ENCODE data around the gene ORAI2. TPM values are rescaled to one million over a fixed set of nuclear protein-coding genes. Genes with fewer than 3 reads are reported as not detected.

ORAI2 gene
- total and polyA plus RNA-seq, 2 of the 13 experiments (the other 11 are each of a cell fraction or from before 2014, with no cell fraction given) = 3.0 to 6.0 TPM

DNA sequence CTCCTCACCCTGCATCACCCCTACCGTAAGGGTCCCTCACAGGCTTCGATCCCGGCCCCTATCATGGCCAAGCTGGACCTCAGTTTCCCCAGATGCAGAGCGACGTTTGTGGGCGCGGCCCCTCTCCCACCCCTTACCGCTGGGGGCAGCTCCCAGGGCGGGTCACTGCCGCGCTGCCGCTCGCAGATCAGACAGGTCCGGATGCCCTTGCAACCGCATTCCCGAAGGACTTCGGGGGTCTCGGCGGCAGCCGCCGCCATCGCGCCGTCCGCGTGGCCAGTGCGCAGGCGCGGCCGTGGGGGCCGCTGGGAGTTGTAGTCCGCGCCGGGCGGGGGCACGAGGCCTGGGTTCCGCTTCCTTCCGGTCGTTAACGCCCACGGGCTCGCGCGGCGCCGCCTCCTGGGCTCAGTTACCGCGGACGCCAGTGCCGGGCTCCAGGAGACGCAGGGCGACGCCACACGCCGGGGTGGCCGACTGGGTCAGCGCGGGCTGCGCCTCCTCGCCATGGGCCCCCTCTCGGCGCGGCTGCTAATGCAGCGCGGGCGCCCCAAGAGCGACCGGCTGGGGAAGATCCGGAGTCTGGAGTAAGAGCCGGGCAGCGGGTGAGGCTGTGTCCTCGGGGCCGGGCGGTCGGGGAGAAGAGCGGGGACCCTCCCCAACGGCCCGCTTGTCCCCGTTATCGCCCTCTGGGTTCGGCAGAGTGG lies 31.4 kb downstream of the ORAI2 start, which contains the start of the genes ALKBH4 and LRWD1 (continued):
- TF ChIP-seq AKNA (CRISPR knock-in tag; IDR thresholded peaks at IDR 0.05; ENCODE audit: borderline replicate concordance) (no peak), ZNF263 (CRISPR knock-in tag; IDR thresholded peaks at IDR 0.05) (no peak), GATAD2A (CRISPR knock-in tag; IDR thresholded peaks at IDR 0.05) (no peak), JUN (CRISPR knock-in tag; IDR thresholded peaks at IDR 0.05) (no peak), DNMT1 (CRISPR knock-in tag; IDR thresholded peaks at IDR 0.05) (peak; percentile 89; the same call in 1 of the 2 replicates), JARID2 (CRISPR knock-in tag; IDR thresholded peaks at IDR 0.05; ENCODE audit: insufficient replicate concordance) (no peak), TERF1 (CRISPR knock-in tag; IDR thresholded peaks at IDR 0.05) (no peak), GZF1 (CRISPR knock-in tag; IDR thresholded peaks at IDR 0.05) (no peak), ZNF530 (CRISPR knock-in tag; IDR thresholded peaks at IDR 0.05; ENCODE audit: low read depth) (no peak), ZNF720 (CRISPR knock-in tag; IDR thresholded peaks at IDR 0.05) (no peak), HMGXB4 (CRISPR knock-in tag; IDR thresholded peaks at IDR 0.05; ENCODE audit: borderline replicate concordance in 1 of 2, low read depth in 1 of 2) (peak; percentile 72 to 73; a peak in 3 of 4 replicates), PREB (CRISPR knock-in tag; IDR thresholded peaks at IDR 0.05) (no peak), JUNB (CRISPR knock-in tag; IDR thresholded peaks at IDR 0.05; ENCODE audit: borderline replicate concordance) (no peak), ZC3H4 (CRISPR knock-in tag; IDR thresholded peaks at IDR 0.05; ENCODE audit: borderline replicate concordance) (no peak), ZNF138 (CRISPR knock-in tag; IDR thresholded peaks at IDR 0.05; ENCODE audit: low read depth) (peak; percentile 47; the same call in 1 of the 2 replicates), ZNF326 (CRISPR knock-in tag; IDR thresholded peaks at IDR 0.05; ENCODE audit: borderline replicate concordance) (no peak), ZNF773 (CRISPR knock-in tag; IDR thresholded peaks at IDR 0.05; ENCODE audit: borderline replicate concordance) (no peak; the same call in 1 of the 2 replicates), CENPX (CRISPR knock-in tag; IDR thresholded peaks at IDR 0.05) (no peak), NFIC (IDR thresholded peaks at IDR 0.05; ENCODE audit: low read length) (no peak)
- TF ChIP-seq, protein P1, sequence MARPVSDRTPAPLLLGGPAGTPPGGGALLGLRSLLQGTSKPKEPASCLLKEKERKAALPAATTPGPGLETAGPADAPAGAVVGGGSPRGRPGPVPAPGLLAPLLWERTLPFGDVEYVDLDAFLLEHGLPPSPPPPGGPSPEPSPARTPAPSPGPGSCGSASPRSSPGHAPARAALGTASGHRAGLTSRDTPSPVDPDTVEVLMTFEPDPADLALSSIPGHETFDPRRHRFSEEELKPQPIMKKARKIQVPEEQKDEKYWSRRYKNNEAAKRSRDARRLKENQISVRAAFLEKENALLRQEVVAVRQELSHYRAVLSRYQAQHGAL (CRISPR knock-in tag; IDR thresholded peaks at IDR 0.05; ENCODE audit: not compliant biosample characterization) = peak; percentile 22

All from HepG2 (cell line).